ENCODE results near the gene POU3F3.

The POU3F3 gene

GRCh38 chr2:104846786-104847585 lies 6.9 kb upstream of the POU3F3 start:
- DNase-seq (ENCODE audit: low spot score), result no peak

GRCh38 chr2:104847586-104848160 lies 6.2 kb upstream of the POU3F3 start:
- no peak for DNase-seq (ENCODE audit: low spot score)

GRCh38 chr2:104848526-104848925 lies 5.4 kb upstream of the POU3F3 start:
- DNase-seq (ENCODE audit: low spot score), result no peak

- DNase-seq (ENCODE audit: low spot score), result no peak
Observed at GRCh38 chr2:104849101-104849500, 4.8 kb upstream of the POU3F3 start.

- peak; percentile 65 for DNase-seq (ENCODE audit: low spot score)
Observed at GRCh38 chr2:104849618-104850141, 4.2 kb upstream of the POU3F3 start.

GRCh38 chr2:104850361-104851290 lies 3.3 kb upstream of the POU3F3 start:
- no peak for DNase-seq (ENCODE audit: low spot score)

- no peak for DNase-seq (ENCODE audit: low spot score)
Observed at GRCh38 chr2:104851291-104852089, 2.4 kb upstream of the POU3F3 start.

GRCh38 chr2:104852090-104852666 lies 1.7 kb upstream of the POU3F3 start:
- DNase-seq (ENCODE audit: low spot score), result peak; percentile 60

- DNase-seq (ENCODE audit: low spot score), result peak; percentile 28
Observed at GRCh38 chr2:104854498-104855220, 744 bp downstream of the POU3F3 start.

- DNase-seq (ENCODE audit: low spot score), result no peak
Observed at GRCh38 chr2:104855221-104856085, 1.5 kb downstream of the POU3F3 start.

GRCh38 chr2:104856086-104856972 lies 2.4 kb downstream of the POU3F3 start:
- peak; percentile 18 for DNase-seq (ENCODE audit: low spot score)

- no peak for DNase-seq (ENCODE audit: low spot score)
Observed at GRCh38 chr2:104856973-104857261, 3.0 kb downstream of the POU3F3 start.

- DNase-seq (ENCODE audit: low spot score), result peak; percentile 9
Observed at GRCh38 chr2:104857262-104858005, 3.5 kb downstream of the POU3F3 start.

- no peak for DNase-seq (ENCODE audit: low spot score)
Observed at GRCh38 chr2:104858006-104858978, 4.4 kb downstream of the POU3F3 start.

GRCh38 chr2:104859291-104859765 lies 5.4 kb downstream of the POU3F3 start:
- DNase-seq (ENCODE audit: low spot score), result no peak

- DNase-seq (ENCODE audit: low spot score), result no peak
Observed at GRCh38 chr2:104859766-104860450, 6.0 kb downstream of the POU3F3 start.
